Measurements from ENCODE around the gene MCM6.
A peak's percentile ranks its signal among the peaks of the same experiment; 100 is the strongest.
"Not testable (repeated sequence)": the region's sequence is repeated elsewhere in the genome, so short reads cannot be mapped to it uniquely, and the experiment has no call there.

Gene MCM6

GRCh38 chr2:135812907-135813511 lies 63.2 kb downstream of the MCM6 start:
- H3K4me3 ChIP-seq (ENCODE audit: low read depth, low read length) = no peak overlapping the region
- no peak for TF ChIP-seq CTCF (IDR thresholded peaks at IDR 0.05; ENCODE audit: borderline replicate concordance, insufficient read depth, low read depth, low read length)

GRCh38 chr2:135807874-135808273 lies 68.4 kb downstream of the MCM6 start:
- H3K4me3 ChIP-seq (ENCODE audit: low read depth, low read length) = not testable (repeated sequence)

DNA sequence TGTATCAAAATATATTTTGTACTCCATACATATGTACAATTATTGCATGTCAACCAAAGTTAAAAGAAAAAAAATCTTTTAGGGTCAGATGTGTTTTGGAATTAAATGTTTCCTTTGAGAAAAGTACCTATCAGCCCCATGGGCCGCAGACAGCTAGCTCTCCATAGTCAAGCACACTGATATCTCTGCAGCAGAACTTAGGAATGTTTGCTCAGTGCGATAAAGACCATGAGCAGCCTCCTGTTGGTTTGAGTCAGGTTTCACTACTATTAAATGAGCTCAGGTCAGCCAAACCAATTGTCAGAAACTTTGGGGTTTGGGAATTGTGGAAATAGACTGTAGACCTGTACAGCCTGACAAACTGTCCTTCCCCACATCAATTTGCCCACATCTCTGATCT lies 73.0 kb downstream of the MCM6 start:
- no peak for TF ChIP-seq CTCF (IDR thresholded peaks at IDR 0.05; ENCODE audit: borderline replicate concordance, insufficient read depth, low read depth, low read length)
- H3K4me3 ChIP-seq (ENCODE audit: low read depth, low read length) = no peak overlapping the region

GRCh38 chr2:135802350-135802749 lies 73.9 kb downstream of the MCM6 start:
- no peak overlapping the region for H3K4me3 ChIP-seq (ENCODE audit: low read depth, low read length)
- no peak for TF ChIP-seq CTCF (IDR thresholded peaks at IDR 0.05; ENCODE audit: borderline replicate concordance, insufficient read depth, low read depth, low read length)

- peak; percentile 18; the same call in 1 of the 2 replicates for TF ChIP-seq CTCF (IDR thresholded peaks at IDR 0.05; ENCODE audit: borderline replicate concordance, insufficient read depth, low read depth, low read length)
- no peak overlapping the region for H3K4me3 ChIP-seq (ENCODE audit: low read depth, low read length)
Observed at GRCh38 chr2:135800513-135801460, 75.5 kb downstream of the MCM6 start.

GRCh38 chr2:135799738-135800137 lies 76.5 kb downstream of the MCM6 start:
- TF ChIP-seq CTCF (IDR thresholded peaks at IDR 0.05; ENCODE audit: borderline replicate concordance, insufficient read depth, low read depth, low read length) = no peak

GRCh38 chr2:135798762-135799161 lies 77.5 kb downstream of the MCM6 start:
- no peak overlapping the region for H3K4me3 ChIP-seq (ENCODE audit: low read depth, low read length)
- peak; percentile 36; the same call in 1 of the 2 replicates for TF ChIP-seq CTCF (IDR thresholded peaks at IDR 0.05; ENCODE audit: borderline replicate concordance, insufficient read depth, low read depth, low read length)

More at GRCh38 chr2:135799738-135800137, 76.5 kb downstream of the MCM6 start:
- no peak overlapping the region for H3K4me3 ChIP-seq (ENCODE audit: low read depth, low read length)

Data from GM12875 (cell line).